Measurements from ENCODE around the gene NHLH1. TPM values are rescaled to one million over a fixed set of nuclear protein-coding genes. Genes with fewer than 3 reads are reported as not detected.

The NHLH1 gene
- total RNA-seq, 3 donors from 2014 or later (not counting 1 experiment from before 2014, with no cell fraction given) = 0.13 to 0.16 TPM; not detected in 1

GRCh38 chr1:160362168-160362957 lies 4.5 kb upstream of the NHLH1 start:
- H3K4me1 ChIP-seq (ENCODE audit: control insufficient read depth, insufficient read depth, low read length) = no peaks in the 10 kb centered on the region
- H3K9me3 ChIP-seq (ENCODE audit: control insufficient read depth, insufficient read depth, low read length) = no peaks in the 10 kb centered on the region
- no peak overlapping the region for H3K4me3 Mint-ChIP-seq
- ATAC-seq (no peak), DNase-seq (no peak)
- H3K36me3 Mint-ChIP-seq = peaks cover 10% of the 10 kb centered on the region
- H3K27me3 ChIP-seq (ENCODE audit: control insufficient read depth, insufficient read depth, low read length) = no peaks in the 10 kb centered on the region
- no peak for TF ChIP-seq CTCF (IDR thresholded peaks at IDR 0.05)
- H3K27me3 Mint-ChIP-seq (ENCODE audit: low read depth in 2 of 2) = no peaks in the 10 kb centered on the region
- 94% methylated on average over 9 of the region's 9 CpGs for WGBS (ENCODE audit: insufficient coverage)
- peaks cover 0 to 8% of the 10 kb centered on the region in 2 donors for H3K4me1 Mint-ChIP-seq
- no peak overlapping the region for H3K27ac Mint-ChIP-seq
- no peak overlapping the region for H3K4me3 ChIP-seq (ENCODE audit: low read length)
- peaks cover 24% of the 10 kb centered on the region for H3K36me3 ChIP-seq (ENCODE audit: control insufficient read depth, insufficient read depth, low read length)
- H3K9me3 Mint-ChIP-seq = no peaks in the 10 kb centered on the region
- intact Hi-C loops (cut with micrococcal nuclease) = no loop called here
- H3K27ac ChIP-seq (ENCODE audit: low read length) = no peak overlapping the region

- WGBS (ENCODE audit: insufficient coverage) = 80% methylated on average over 4 of the region's 5 CpGs
- no peak for TF ChIP-seq CTCF (IDR thresholded peaks at IDR 0.05)
- Mint-ChIP-seq H3K27ac (no peak overlapping the region), H3K4me3 (no peak overlapping the region), H3K36me3 (peaks cover 8% of the 10 kb centered on the region), H3K27me3 (ENCODE audit: low read depth in 2 of 2) (no peaks in the 10 kb centered on the region), H3K4me1 (peaks cover 0 to 11% of the 10 kb centered on the region in 2 donors), H3K9me3 (no peaks in the 10 kb centered on the region)
- ATAC-seq (no peak), DNase-seq (no peak)
- intact Hi-C loops (cut with micrococcal nuclease) = no loop called here
- Histone ChIP-seq H3K4me1 (ENCODE audit: control insufficient read depth, insufficient read depth, low read length) (no peaks in the 10 kb centered on the region), H3K4me3 (ENCODE audit: low read length) (no peak overlapping the region), H3K9me3 (ENCODE audit: control insufficient read depth, insufficient read depth, low read length) (no peaks in the 10 kb centered on the region), H3K36me3 (ENCODE audit: control insufficient read depth, insufficient read depth, low read length) (peaks cover 18% of the 10 kb centered on the region), H3K27me3 (ENCODE audit: control insufficient read depth, insufficient read depth, low read length) (no peaks in the 10 kb centered on the region), H3K27ac (ENCODE audit: low read length) (no peak overlapping the region)
Observed at GRCh38 chr1:160363010-160363409, 3.9 kb upstream of the NHLH1 start.

GRCh38 chr1:160363951-160364735 lies 2.7 kb upstream of the NHLH1 start:
- TF ChIP-seq CTCF (IDR thresholded peaks at IDR 0.05) = no peak
- H3K27ac Mint-ChIP-seq = no peak overlapping the region
- no peaks in the 10 kb centered on the region for H3K27me3 Mint-ChIP-seq (ENCODE audit: low read depth in 2 of 2)
- ATAC-seq (no peak), DNase-seq (no peak)
- peaks cover 0 to 11% of the 10 kb centered on the region in 2 donors for H3K4me1 Mint-ChIP-seq
- no peaks in the 10 kb centered on the region for H3K9me3 Mint-ChIP-seq
- Histone ChIP-seq H3K9me3 (ENCODE audit: control insufficient read depth, insufficient read depth, low read length) (no peaks in the 10 kb centered on the region), H3K27me3 (ENCODE audit: control insufficient read depth, insufficient read depth, low read length) (no peaks in the 10 kb centered on the region), H3K27ac (ENCODE audit: low read length) (no peak overlapping the region), H3K4me1 (ENCODE audit: control insufficient read depth, insufficient read depth, low read length) (no peaks in the 10 kb centered on the region), H3K4me3 (ENCODE audit: low read length) (no peak overlapping the region), H3K36me3 (ENCODE audit: control insufficient read depth, insufficient read depth, low read length) (peaks cover 11% of the 10 kb centered on the region)
- H3K36me3 Mint-ChIP-seq = no peaks in the 10 kb centered on the region
- no peak overlapping the region for H3K4me3 Mint-ChIP-seq
- intact Hi-C loops (cut with micrococcal nuclease) = no loop called here
- WGBS (ENCODE audit: insufficient coverage) = 79% methylated on average over 10 of the region's 12 CpGs
